ENCODE results near the gene TRIM45. TPM values are rescaled to one million over a fixed set of nuclear protein-coding genes. Genes with fewer than 3 reads are reported as not detected.
"Not testable (repeated sequence)": the region's sequence is repeated elsewhere in the genome, so short reads cannot be mapped to it uniquely, and the experiment has no call there.

The TRIM45 gene, protein sequence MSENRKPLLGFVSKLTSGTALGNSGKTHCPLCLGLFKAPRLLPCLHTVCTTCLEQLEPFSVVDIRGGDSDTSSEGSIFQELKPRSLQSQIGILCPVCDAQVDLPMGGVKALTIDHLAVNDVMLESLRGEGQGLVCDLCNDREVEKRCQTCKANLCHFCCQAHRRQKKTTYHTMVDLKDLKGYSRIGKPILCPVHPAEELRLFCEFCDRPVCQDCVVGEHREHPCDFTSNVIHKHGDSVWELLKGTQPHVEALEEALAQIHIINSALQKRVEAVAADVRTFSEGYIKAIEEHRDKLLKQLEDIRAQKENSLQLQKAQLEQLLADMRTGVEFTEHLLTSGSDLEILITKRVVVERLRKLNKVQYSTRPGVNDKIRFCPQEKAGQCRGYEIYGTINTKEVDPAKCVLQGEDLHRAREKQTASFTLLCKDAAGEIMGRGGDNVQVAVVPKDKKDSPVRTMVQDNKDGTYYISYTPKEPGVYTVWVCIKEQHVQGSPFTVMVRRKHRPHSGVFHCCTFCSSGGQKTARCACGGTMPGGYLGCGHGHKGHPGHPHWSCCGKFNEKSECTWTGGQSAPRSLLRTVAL
- total RNA-seq = 1.2 and 1.5 TPM in 2 replicates

GRCh38 chr1:117121589-117122329, at the start of gene TRIM45:
TRIM45 (minus strand) TSS chr1:117121749; CDS start chr1:117121201, 548 bp downstream.
- intact Hi-C loops (cut with micrococcal nuclease) = loop anchor here (2.0 to 10.0 kb wide), 4 partner anchors 61 to 543 kb away; partner anchors contain the start of genes MAN1A2 and TTF2

- intact Hi-C loops (cut with micrococcal nuclease) = no loop called here
Observed at GRCh38 chr1:117169871-117170596, 48.5 kb upstream of the TRIM45 start.

- intact Hi-C loops (cut with micrococcal nuclease) = no loop called here
Observed at GRCh38 chr1:117167402-117167801, 45.9 kb upstream of the TRIM45 start.

GRCh38 chr1:117166076-117166475, 44.5 kb upstream of the TRIM45 start:
- intact Hi-C loops (cut with micrococcal nuclease) = no loop called here

DNA sequence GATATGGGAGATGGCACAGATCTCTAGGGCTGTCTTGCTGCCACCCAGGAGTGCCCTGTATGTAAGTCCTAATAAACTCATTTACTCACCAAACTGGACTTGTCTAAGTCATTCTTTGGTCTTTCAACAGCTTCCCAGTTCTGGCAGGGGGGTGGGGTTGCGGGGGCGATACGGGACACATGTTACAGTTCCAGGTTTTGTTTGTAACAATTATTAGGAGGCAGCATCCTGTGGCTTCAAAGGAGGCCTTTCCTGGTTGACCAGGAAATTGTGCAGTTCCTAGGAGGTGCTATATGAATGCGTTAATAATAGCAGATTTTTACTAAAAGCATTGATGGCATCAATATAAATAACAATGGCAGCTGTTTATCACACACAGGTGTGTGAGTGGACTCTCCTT, 42.7 kb upstream of the TRIM45 start:
- intact Hi-C loops (cut with micrococcal nuclease) = no loop called here

DNA sequence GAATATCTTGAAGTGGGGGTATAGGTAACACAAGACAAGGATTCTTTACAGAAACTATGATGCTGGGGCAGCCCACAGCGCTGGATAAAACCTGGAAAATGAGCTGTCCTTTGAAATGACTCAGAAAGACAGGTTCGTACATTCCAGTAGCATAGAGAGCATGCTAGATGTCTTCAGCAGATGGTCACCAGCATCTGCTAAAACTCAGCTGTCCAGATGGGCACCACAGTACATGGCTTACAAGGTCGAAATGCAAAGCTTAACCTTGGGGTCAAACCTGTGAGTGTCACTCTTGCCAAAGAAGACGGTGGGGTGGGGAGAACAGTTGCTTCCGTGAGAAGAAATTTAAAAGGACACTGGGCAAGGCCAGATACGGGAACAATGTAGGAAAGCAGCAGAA, 41.3 kb upstream of the TRIM45 start:
- intact Hi-C loops (cut with micrococcal nuclease) = no loop called here

DNA sequence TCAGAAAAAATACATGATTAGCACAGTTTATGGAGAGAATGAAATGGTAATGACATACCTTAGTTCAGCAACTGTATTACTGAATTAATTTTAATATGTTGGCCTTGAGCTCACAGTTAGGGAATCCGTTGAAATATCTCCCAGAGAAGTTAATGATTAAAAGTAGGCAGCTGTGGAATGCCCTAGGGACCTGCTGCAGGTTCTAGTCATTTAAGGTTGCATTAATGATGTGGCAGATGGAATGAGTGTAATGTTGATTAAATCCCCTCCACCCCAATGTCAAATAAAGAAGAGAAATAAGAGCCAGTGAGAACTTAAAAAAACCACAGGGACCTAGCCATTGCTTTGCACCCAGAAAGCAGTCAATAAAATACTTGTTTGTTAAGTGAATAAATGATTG, 40.3 kb upstream of the TRIM45 start:
- intact Hi-C loops (cut with micrococcal nuclease) = no loop called here

GRCh38 chr1:117151305-117151704, 29.8 kb upstream of the TRIM45 start:
- intact Hi-C loops (cut with micrococcal nuclease) = not testable (repeated sequence)

DNA sequence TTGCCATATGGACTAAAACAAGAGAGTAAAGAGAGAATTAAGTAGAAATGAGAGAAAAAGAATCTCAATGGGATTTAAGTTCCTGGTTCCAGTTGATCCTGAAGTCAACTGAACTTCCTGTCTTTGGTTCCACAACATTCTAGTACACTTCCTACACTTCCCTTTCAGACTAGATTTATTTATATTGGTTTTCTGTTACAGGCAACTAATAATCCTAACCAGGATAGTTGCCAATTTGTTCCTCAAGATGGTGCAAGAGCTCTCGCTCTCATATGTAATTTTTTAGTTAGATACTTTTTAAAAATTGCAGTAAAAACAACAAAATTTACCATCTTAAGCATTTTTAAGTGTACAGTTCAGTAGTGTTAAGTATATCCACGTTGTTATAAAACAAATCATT, 28.8 kb upstream of the TRIM45 start:
- intact Hi-C loops (cut with micrococcal nuclease) = no loop called here

DNA sequence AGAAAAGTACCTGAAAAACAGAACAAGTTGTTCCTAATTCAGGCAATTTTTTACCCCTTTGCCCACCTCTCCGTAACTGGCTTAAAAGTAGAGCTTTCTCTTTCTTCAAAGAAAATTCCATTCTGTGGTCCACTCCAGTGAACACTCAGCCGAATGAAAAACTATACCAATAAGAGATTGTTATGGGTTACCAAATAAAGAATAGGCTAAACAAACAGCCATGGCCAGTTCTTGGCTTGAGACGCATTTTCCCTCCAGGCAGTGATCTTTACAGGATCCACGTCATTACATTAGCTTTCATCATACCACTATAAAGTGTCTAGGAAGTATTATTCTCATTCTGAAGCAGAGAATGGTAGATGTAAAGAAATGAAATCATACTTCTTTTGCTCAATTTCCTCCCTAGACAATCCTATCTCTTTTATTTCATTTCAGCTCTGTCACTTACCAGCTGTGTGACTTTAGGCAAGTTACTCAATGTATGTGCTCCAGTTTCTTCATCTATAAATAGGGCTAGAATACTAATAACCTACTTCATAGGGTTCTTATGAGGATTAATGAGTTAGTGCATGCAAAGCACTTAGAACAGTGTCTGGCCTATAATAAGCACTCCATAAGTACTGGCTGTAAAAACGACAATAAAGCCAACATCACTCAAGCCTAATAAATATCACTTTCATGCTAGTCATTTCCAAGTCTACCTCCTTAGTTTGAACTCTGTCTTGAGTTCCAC, 26.5 kb upstream of the TRIM45 start:
- intact Hi-C loops (cut with micrococcal nuclease) = no loop called here

GRCh38 chr1:117147341-117147831, 25.8 kb upstream of the TRIM45 start:
- intact Hi-C loops (cut with micrococcal nuclease) = no loop called here

- intact Hi-C loops (cut with micrococcal nuclease) = no loop called here
Observed at GRCh38 chr1:117146575-117147340, 25.2 kb upstream of the TRIM45 start.

DNA sequence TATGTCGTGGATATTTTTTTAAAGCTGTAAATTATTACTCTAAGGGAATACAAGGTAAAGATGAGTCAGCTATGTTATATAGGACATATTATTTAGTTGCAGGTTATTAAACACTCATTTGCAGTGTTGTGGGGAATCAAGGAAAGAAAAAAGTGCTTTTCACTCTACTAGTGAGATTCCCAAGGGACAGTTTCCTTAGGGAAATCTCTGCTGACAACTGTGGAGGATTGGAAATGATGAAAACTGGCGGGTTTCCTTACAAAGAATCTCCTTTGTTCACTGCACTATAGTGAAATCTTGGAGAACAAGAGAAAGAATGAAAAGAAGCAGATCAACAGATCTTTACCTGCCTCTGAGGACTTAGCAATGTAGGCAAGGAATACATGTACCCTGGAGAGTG, 24.5 kb upstream of the TRIM45 start:
- intact Hi-C loops (cut with micrococcal nuclease) = no loop called here

DNA sequence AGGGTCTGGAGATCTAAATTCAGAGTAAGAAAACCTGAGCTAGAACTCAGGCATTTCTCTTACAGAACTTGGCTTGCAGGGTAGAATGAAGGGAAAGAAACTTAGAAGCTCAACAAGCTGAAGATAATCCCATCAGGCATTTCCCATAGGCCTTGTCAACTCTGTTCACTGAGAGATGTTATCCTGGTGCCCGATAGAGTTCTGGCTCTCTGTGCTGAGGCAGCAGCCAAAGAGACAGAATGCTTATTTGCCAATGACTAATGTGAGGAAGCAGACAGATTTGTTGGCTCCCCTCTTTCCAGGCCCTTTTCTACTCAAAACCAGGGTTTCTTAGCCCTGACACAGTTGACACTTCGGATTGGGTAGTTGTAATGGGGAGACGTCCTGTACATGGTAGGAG, 22.3 kb upstream of the TRIM45 start:
- intact Hi-C loops (cut with micrococcal nuclease) = no loop called here

- intact Hi-C loops (cut with micrococcal nuclease) = no loop called here
Observed at GRCh38 chr1:117143172-117143571, 21.6 kb upstream of the TRIM45 start.

- intact Hi-C loops (cut with micrococcal nuclease) = no loop called here
Observed at GRCh38 chr1:117142200-117142599, 20.7 kb upstream of the TRIM45 start.

DNA sequence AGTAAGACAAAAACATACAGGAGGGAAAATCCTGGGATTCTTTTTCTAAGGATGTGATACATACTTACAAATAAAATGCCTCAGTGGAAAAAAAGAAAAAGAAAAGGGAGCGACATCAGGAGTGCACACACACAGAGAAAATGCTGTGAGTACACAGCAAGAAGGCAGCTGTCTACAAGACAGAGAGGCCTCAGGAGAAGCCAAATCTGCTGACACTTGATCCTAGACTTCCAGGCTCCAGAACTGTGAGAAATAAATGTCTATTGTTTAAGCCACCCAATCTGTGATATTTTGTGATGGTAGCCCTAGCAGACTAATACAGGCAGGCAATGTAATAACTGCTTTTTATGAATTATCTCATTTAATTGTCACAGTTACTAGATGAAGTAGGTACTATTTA, 17.0 kb upstream of the TRIM45 start:
- intact Hi-C loops (cut with micrococcal nuclease) = no loop called here

- intact Hi-C loops (cut with micrococcal nuclease) = no loop called here
Observed at GRCh38 chr1:117138106-117138505, 16.6 kb upstream of the TRIM45 start.

- intact Hi-C loops (cut with micrococcal nuclease) = no loop called here
Observed at GRCh38 chr1:117137281-117137855, 15.8 kb upstream of the TRIM45 start.

DNA sequence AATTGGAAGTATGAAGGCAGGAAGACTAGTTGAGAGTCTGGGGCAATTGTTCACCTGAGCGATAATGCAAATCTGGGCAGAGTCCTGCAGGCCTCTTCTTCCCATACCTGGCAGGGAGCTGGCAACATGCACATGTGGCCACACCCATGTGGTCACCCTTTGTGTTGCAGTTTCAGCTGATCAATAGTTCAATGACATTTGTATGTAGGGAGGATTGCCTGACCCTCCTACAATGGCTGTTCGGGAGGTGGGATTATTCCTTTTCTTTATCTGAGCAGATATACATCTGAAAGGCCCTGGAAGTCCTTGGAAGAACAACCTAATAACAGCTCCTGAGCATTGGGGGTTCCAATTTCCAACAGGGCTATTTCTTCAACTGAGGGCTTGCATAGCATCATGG, 15.2 kb upstream of the TRIM45 start:
- intact Hi-C loops (cut with micrococcal nuclease) = no loop called here
